Measurements from ENCODE around the gene LONRF3. TPM values are rescaled to one million over a fixed set of nuclear protein-coding genes. Genes with fewer than 3 reads are reported as not detected.
A peak's percentile ranks its signal among the peaks of the same experiment; 100 is the strongest.

The LONRF3 gene
- total RNA-seq, 2 donors from 2014 or later = 7.4 to 7.8 TPM

DNA sequence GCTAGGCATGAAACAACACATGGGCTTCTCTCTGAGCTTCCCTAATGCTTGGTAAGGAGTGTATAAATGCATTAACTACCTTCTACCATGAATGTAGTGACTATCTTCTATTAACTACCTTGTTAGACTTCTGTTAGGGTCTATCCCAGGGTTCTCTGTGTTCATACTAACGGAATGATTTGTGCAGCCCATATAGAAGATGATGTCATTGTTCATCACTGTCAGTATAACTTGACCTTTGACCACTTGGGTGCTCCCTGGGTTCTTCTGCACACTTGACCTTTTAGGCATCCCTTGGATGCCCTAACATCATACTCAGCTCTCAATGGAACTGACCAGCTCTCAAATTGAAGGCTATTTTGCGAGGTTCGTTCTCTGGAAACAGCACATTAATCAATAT lies 67.6 kb downstream of the LONRF3 start:
- H3K9ac ChIP-seq (ENCODE audit: low read depth in 2 of 2, low read length in 2 of 2) = no peak overlapping the region
- no peak for DNase-seq
- H3K36me3 ChIP-seq = no peaks in the 10 kb centered on the region
- no peaks in the 10 kb centered on the region for H3K27me3 ChIP-seq
- TF ChIP-seq, protein P1, sequence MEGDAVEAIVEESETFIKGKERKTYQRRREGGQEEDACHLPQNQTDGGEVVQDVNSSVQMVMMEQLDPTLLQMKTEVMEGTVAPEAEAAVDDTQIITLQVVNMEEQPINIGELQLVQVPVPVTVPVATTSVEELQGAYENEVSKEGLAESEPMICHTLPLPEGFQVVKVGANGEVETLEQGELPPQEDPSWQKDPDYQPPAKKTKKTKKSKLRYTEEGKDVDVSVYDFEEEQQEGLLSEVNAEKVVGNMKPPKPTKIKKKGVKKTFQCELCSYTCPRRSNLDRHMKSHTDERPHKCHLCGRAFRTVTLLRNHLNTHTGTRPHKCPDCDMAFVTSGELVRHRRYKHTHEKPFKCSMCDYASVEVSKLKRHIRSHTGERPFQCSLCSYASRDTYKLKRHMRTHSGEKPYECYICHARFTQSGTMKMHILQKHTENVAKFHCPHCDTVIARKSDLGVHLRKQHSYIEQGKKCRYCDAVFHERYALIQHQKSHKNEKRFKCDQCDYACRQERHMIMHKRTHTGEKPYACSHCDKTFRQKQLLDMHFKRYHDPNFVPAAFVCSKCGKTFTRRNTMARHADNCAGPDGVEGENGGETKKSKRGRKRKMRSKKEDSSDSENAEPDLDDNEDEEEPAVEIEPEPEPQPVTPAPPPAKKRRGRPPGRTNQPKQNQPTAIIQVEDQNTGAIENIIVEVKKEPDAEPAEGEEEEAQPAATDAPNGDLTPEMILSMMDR (IDR thresholded peaks at IDR 0.05) = no peak
- no peaks in the 10 kb centered on the region for H3K9me3 ChIP-seq
- H3K27ac ChIP-seq = peak overlapping the region; percentile 27
- intact Hi-C loops (cut with DNase I) = no loop called here
- H3K4me3 ChIP-seq = no peak overlapping the region
- no peaks in the 10 kb centered on the region for H3K4me1 ChIP-seq

DNA sequence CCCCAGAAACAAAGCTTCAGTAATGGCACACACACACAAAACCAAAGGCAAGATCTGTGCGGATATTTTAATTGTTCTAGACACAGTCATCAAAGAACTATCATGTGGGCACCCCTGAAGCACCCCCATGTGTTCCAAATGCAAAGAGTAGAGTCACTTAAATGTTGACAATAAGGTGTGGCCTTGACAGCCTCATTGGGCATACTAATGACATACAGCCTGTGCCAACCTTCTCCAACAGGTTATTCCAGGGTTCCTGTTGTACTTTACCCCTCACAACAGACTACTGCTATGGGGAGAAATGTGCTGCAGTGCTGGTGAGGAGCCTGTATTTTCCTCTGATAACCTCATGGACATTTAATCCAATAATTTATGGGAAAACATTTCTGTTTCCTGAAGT lies 68.6 kb downstream of the LONRF3 start:
- no peaks in the 10 kb centered on the region for H3K27me3 ChIP-seq
- no peak for DNase-seq
- TF ChIP-seq, protein P1 (IDR thresholded peaks at IDR 0.05) = no peak
- H3K9ac ChIP-seq (ENCODE audit: low read depth in 2 of 2, low read length in 2 of 2) = no peak overlapping the region
- no peak overlapping the region for H3K4me3 ChIP-seq
- H3K4me1 ChIP-seq = no peaks in the 10 kb centered on the region
- H3K27ac ChIP-seq = no peak overlapping the region
- intact Hi-C loops (cut with DNase I) = no loop called here
- H3K36me3 ChIP-seq = no peaks in the 10 kb centered on the region
- no peaks in the 10 kb centered on the region for H3K9me3 ChIP-seq

DNA sequence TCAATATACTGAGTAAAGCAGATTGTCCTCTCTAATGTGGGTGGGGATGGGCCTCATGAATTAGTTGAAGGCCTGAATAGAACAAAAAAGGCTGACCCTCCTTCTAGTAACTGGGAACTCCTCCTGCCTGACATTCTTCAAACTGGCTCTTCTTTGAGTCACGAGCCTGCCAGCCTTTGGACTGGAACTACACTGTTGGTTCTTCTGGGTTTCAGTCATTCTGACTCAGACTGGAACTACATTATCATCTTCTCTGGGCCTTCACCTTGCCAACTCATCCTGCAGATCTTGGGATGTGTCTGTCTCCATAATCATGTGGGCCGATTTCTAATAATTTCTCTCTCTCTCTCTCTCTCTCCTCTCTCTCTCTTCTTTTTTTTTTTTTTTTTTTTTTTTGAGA lies 71.5 kb downstream of the LONRF3 start:
- Histone ChIP-seq H3K9ac (ENCODE audit: low read depth in 2 of 2, low read length in 2 of 2) (no peak overlapping the region), H3K27me3 (no peaks in the 10 kb centered on the region), H3K27ac (no peak overlapping the region), H3K36me3 (no peaks in the 10 kb centered on the region), H3K4me1 (no peaks in the 10 kb centered on the region), H3K9me3 (no peaks in the 10 kb centered on the region), H3K4me3 (no peak overlapping the region)
- TF ChIP-seq, protein P1 (IDR thresholded peaks at IDR 0.05) = no peak
- intact Hi-C loops (cut with DNase I) = no loop called here
- no peak for DNase-seq

DNA sequence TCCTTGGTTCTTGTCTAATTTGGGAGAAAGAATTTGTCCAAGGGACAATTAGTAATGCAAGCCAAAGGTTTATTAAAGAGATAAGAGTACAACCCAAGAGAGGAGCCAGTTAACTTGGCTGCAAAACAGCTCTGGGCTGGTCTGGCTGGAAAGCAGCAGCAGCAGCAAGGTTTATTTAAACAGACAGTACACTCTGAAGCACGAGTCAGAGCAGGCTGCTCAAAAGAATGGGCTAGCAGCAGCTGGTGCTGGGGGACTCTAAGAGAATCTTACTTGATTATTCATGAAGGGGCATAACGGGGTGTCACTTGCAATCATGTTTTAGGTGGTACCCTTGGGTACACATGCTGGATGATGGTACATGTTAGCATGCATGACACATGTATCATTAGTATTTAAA lies 81.3 kb downstream of the LONRF3 start:
- H3K9ac ChIP-seq (ENCODE audit: low read depth in 2 of 2, low read length in 2 of 2) = no peak overlapping the region
- intact Hi-C loops (cut with DNase I) = no loop called here
- no peaks in the 10 kb centered on the region for H3K27me3 ChIP-seq
- no peaks in the 10 kb centered on the region for H3K36me3 ChIP-seq
- no peaks in the 10 kb centered on the region for H3K9me3 ChIP-seq
- no peak overlapping the region for H3K27ac ChIP-seq
- no peaks in the 10 kb centered on the region for H3K4me1 ChIP-seq
- H3K4me3 ChIP-seq = no peak overlapping the region
- TF ChIP-seq, protein P1 (IDR thresholded peaks at IDR 0.05) = no peak
- DNase-seq = no peak

DNA sequence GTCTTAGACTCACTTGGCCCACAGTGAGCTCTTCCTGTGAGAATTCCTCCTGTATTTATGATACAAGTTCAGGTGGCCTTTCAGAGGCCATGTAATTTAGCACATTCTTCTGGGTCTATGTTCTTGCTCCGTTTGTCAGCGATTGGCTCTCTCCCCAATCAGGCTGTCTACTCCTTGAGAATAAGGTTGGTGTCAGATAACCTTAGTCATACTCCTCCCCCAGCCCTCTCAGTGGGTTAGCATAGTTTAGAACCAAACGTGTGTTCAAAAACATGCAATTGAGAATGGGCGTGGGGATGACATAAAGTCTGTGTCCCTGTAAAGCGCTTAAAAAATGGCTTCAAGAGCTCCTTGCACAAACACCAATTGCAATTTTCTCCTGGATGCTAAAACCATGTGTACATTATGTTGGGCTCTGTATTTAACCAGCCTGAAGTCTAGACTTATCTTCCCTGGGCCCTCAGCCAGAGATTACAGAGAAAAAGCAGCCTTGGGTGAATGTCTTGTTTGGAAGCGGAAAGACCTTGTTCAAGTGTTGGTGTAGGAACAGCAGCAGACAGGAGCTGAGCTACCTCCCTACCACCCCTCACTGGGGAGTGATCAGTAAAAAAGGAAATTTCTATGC lies 88.4 kb downstream of the LONRF3 start:
- no peak overlapping the region for H3K9ac ChIP-seq (ENCODE audit: low read depth in 2 of 2, low read length in 2 of 2)
- no peaks in the 10 kb centered on the region for H3K27me3 ChIP-seq
- intact Hi-C loops (cut with DNase I) = no loop called here
- H3K4me1 ChIP-seq = no peaks in the 10 kb centered on the region
- H3K9me3 ChIP-seq = no peaks in the 10 kb centered on the region
- H3K4me3 ChIP-seq = no peak overlapping the region
- no peaks in the 10 kb centered on the region for H3K36me3 ChIP-seq
- TF ChIP-seq, protein P1 (IDR thresholded peaks at IDR 0.05) = no peak
- DNase-seq = no peak
- no peak overlapping the region for H3K27ac ChIP-seq

Data from colonic mucosa (tissue), 4 donors.